Left renal cortex interstitium (tissue), 4 donors: ENCODE results near the gene URM1. TPM values are rescaled to one million over a fixed set of nuclear protein-coding genes. Genes with fewer than 3 reads are reported as not detected.

Experiments
- DNase-seq, 4 donors: peaks; one replicate each; pipeline ENCODE4 v3.0.0-alpha.2; 2013; ENCODE audit warnings: low read depth in 4 of 4, low spot score in 2 of 4, missing footprints in 1 of 4
- polyA plus RNA-seq, 4 donors: library from polyadenylated mRNA; unstranded; fragments of 120-200 nt; gene quantifications; one replicate each; pipeline ENCODE4 v1.2.1, GENCODE V29; 2013; ENCODE audit not compliant: insufficient read length in 4 of 4

URM1 gene
- polyA plus RNA-seq, 4 donors, result 52.6 to 71.2 (median 57.7) TPM

- no peak for DNase-seq
Observed at GRCh38 chr9:128383791-128384190, 12.6 kb downstream of the URM1 start.

GRCh38 chr9:128384801-128385495 lies 13.8 kb downstream of the URM1 start:
- no peak for DNase-seq

- DNase-seq, result no peak
Observed at GRCh38 chr9:128385496-128386460, 14.6 kb downstream of the URM1 start.

DNA sequence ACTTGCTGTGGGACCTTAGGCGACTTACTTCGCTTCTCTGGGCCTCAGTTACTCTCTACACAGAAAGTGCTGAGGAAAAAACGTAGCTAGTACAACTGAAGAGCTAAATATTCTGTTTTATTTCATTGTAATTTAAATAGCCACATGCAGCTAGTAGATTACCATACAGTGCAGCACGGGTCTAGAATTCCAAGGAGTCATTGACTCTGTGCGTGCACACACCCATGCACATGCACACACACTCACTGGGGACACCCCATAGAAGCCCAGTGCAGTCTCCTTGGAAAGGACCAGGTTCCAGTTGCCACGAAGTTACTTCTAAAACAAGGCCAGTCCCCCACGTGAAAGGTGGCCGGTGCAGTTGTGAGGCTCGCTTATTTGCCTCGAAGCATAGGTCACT lies 17.0 kb downstream of the URM1 start:
- no peak for DNase-seq

DNA sequence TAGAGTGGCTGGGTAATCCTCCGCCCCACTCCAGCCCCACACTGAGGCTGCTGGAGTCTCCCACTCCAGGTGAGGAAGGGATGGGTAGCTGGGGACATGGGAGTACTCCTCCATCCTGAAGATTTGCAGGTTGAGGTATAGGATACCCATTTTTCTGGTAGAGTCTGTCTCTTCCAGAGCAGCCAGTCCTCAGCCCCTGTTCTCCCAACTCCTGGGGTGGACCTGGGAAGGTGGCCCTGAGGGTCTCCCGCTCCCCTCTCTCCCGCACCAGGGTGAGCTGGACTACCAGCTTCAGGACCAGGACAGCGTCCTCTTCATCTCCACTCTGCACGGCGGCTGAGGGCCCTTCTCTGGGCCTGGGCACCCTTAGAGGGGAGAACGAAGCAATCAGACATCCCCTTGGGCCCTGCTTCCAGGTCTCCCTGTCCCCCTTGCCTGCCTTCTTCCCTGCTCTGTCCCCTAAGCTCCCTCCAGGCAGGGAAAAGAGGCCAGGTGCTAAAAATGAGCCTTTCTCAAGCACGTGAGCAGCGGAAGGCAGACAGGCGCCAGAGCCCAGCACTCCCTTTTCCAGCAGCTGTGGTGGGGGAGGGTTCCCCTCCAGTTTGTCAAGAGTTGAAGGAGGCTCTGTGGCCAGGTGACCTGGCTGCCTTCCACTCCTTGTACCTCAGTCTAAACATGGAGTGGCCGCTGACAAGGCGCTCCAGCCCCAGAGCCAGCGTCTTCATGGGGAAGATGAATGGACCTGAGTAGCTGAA lies 18.4 kb downstream of the URM1 start:
- no peak for DNase-seq

- DNase-seq, result no peak
Observed at GRCh38 chr9:128390150-128390812, 19.1 kb downstream of the URM1 start.

GRCh38 chr9:128390813-128391711 lies 19.9 kb downstream of the URM1 start:
- DNase-seq, result no peak

DNA sequence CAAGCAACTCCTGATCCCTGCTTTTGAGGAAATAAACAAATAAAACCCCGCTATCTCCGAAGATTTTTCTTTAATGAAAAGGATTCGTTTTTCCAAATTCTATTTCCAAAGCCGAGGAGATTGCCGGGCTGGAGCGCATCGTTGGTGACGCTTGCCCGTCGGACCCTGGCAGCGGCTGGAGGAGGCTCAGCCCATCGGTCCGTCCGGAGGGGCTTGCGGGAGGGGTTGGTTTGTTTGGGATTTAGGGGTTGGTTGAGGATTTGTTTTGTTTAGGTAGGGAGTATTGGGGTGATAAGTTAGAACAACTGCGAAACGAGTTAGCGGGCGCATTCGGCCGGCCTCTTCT lies 20.8 kb downstream of the URM1 start:
- DNase-seq, result no peak

- no peak for DNase-seq
Observed at GRCh38 chr9:128392302-128393144, 21.3 kb downstream of the URM1 start.

DNA sequence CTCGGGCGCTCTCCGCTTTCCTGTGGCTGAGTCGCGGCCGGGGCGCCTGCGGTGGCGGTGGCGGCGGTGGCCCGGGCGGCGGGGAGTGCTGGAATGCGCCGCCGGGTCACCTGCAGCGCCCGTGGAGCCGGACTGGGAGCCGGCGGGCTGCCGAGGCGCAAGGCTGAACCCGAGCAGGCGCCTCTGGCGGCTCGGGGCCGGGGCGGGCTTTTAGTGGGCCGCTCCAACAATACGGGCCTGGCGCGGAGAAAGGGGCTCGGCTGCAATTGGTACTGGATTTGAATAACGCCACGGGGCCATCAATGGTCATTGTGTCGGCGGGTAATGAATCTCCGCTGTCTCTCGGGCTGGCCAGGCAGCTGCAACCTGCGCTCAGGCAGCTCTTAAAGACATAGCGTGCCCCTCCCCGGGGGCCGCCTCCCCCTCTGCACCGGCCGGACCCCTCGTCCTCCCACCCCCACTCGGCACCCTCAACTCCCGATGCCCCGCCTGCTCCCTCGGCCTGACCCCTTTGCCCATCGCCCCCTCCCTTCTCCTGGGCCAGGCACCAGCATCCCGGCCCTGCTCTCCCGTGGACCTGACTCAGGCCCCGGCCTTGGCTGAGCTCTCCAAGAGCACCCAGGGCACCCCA lies 22.1 kb downstream of the URM1 start:
- no peak for DNase-seq

DNA sequence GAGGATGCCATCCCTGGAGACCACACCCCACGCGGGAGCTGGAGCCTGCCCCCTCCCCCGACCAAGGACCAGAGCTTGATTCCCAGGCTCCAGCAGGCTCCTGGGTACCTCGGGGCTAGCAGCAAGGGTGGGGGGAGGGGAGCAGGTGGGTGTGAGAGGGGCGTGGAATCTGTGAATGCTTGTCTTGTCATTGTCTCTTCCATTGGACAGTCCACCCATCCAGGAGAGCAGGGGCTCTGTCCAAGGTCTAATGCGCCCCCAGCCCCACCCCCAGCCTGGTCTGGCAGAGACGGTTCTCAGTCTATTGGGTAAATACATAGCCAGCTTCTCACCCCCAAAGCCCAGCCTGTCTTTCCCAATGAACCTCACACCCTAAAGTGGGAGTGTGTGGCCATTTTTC lies 22.8 kb downstream of the URM1 start:
- DNase-seq, result no peak

DNA sequence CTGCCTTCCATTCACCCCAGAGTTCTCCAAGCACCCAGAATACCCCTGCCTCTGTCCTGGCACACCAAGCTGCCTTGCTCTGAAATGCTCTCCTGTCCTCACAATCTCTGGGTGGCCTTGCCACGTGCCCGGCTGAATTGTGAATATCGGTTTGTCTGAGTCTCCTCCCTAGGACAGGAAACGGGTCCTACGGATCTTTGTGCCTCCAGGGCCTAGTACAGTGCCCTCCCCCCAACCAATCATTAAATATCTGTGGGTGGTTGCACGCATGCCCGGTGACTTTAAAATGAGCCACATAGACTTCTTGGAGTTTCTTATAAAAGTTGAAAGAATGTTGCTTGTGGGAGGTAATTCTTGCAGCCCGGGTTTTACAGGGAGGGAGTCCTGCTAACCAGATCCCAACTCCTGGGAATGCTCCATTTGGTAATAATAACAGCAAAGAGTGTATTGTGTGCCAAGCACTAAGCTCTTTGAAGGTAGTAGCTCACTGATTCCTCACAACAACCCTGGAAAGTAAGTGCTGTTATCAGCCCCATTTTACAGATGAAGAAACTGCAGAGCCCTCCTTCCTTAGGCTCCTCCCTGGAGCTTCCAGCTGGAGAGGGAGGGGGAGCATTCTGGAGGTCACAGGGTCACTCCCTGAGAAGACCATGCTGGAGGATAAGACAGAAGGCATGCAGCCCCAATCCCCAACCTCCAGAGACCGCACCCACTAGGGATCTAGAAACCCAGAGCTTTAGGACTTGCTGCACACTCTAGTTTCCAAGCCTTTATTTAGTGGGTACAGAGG lies 23.4 kb downstream of the URM1 start:
- DNase-seq, result no peak

- DNase-seq, result no peak
Observed at GRCh38 chr9:128396970-128397613, 25.9 kb downstream of the URM1 start.

- no peak for DNase-seq
Observed at GRCh38 chr9:128397831-128398230, 26.7 kb downstream of the URM1 start.

GRCh38 chr9:128399861-128400260 lies 28.7 kb downstream of the URM1 start:
- no peak for DNase-seq

GRCh38 chr9:128404560-128404959 lies 33.4 kb downstream of the URM1 start:
- DNase-seq, result no peak
